ENCODE results near the gene IL1RL2.

The IL1RL2 gene

GRCh38 chr2:102159295-102159694 is 27.5 kb upstream of the IL1RL2 start:
- no peak for DNase-seq

DNA sequence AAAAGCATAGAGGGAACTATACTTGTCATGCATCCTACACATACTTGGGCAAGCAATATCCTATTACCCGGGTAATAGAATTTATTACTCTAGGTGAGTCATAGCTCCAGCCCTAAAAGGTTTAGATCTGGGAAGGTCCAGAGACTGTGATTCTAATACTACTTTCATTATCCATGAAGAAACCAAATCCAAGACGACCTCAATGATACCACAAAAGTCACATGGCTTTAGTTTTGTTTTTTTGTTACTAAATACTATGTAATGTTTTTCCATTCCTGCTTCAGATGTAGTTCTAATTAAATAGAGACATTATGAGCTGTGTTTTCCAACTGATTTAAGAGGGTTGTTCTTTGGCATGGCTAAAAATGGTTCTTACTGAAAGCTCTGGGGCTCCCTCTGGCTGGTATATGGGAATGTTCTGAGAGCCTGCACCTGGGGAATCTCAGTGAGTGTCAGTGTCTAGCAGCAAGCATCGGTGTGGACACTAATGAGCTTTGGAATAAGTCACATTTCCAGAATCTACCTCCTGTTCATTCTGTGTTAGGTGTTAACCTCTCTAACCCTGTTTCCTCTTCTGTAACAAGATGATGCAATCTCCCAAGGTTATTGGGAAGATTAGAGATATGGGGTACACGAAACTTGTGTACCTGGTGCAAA is 20.5 kb upstream of the IL1RL2 start:
- peak; percentile 56 for DNase-seq

- no peak for DNase-seq
Observed at GRCh38 chr2:102168026-102168771, 18.6 kb upstream of the IL1RL2 start.

DNA sequence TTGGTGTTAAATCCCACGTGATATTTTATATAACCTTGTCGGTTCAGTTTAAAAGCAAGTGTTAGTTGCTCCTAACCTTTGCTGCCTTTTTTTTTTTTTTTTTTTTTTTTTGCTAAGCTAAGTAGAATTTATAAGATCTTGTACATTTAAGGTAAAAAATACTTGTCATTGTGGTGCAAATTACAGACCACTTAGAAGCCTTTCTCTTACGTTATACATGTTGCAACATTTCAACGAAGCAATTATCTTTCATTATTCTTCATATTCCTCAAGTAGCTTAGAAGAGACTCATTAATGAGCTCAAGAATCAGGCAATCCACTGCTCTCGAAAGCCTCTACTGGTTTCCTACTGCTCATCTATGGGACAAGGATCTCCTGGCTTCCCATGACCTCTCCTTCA is 14.9 kb upstream of the IL1RL2 start:
- no peak for DNase-seq

- DNase-seq: no peak
Observed at GRCh38 chr2:102172745-102173144, 14.1 kb upstream of the IL1RL2 start.

- DNase-seq: no peak
Observed at GRCh38 chr2:102176172-102176571, 10.7 kb upstream of the IL1RL2 start.

- no peak for DNase-seq
Observed at GRCh38 chr2:102177814-102178478, 8.9 kb upstream of the IL1RL2 start.

GRCh38 chr2:102179061-102179460 is 7.8 kb upstream of the IL1RL2 start:
- DNase-seq: no peak

DNA sequence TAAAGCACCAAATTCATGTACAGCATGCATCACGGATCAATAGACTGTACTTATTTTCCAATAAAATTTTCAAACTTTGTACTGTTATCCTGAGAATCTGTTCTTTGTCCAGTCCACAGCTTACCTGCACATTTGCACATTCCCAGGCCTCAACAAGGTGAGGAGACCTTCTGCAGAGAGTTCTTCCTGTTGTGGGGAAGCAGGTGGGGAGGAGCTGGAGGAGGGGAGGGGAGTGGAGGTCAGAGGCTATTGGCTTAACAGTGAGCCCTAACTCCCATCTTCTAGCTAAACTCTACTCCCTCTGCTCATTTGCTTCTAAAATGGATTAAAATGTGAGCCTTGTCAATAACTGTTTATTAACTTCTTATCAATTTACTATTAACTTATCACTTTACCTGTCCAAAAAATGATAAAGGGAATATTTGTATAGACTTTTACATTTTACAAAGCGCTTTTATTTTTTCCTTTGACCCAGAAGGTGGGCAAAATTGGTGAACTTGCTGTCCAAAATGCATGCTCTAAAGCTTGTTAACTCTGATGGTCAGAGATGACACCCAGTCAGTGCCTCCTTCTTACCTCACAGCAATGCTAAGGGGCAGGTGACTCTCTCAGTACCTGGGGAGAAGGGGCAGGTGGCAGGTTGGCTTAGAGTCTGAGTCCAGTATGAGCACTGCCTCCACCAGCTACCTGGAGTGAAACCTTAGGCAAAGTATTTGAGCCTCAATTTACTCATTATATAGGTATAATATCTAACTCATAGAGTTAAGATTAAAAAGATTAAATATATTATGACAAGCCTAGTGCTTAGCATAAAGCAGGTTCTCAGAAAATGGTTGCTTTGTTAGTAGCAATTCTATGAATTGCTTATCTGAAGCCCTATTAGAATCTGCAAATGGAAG is 6.8 kb upstream of the IL1RL2 start:
- DNase-seq: no peak

- DNase-seq: no peak
Observed at GRCh38 chr2:102180687-102180999, 6.2 kb upstream of the IL1RL2 start.

DNA sequence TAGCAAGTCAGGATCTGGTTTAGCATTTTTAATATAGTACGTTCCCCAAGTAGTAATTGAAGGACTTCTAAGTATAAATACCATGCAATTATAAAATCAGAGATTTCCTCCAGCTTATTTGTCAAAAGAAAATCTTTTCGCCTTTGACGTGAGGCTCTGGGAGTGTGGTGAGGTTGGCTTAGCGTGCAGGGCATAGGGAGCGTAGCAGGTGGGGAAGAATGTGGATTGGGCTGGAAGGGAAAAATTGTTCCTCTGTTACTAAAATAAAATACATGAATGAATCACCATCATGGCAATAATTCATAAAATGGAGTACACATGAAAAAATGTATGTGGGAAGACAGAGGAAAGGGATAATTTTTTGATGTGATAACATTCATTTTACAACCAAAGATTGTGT is 5.4 kb upstream of the IL1RL2 start:
- DNase-seq: no peak

DNA sequence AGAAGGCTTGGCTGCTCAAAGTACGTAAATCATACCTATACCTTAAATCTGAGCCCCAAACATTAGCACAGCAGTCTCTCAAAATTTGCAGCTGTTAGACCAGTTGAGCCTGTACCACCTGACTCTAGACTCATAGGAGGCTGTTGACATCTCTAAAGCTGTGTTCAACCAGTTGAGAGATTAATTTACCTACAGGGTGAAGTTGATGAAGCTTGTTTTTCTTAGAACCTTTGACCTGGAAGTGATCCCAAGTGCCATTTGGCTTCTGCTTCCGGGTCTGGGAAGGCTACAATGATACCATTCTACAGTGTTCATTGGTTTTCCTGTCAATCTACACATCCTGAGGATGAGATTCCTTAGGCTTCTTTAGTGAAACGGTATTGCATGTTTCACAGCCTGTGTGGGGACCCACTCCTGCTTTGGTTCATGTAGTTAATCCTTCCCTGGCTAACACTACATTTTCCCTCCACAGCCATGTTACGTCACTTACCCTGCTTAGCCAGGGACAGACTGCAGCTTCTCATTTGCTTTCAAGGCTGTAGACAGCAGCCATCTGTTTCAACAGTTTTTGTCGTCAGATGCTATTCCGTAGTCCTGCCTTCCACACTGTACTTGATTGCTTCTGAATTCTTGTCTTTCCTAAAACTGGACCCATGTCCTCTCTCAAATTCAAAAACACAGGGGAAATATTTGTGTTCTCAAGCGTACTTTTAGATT is 4.7 kb upstream of the IL1RL2 start:
- no peak for DNase-seq

GRCh38 chr2:102184018-102184417 is 2.8 kb upstream of the IL1RL2 start:
- no peak for DNase-seq

DNA sequence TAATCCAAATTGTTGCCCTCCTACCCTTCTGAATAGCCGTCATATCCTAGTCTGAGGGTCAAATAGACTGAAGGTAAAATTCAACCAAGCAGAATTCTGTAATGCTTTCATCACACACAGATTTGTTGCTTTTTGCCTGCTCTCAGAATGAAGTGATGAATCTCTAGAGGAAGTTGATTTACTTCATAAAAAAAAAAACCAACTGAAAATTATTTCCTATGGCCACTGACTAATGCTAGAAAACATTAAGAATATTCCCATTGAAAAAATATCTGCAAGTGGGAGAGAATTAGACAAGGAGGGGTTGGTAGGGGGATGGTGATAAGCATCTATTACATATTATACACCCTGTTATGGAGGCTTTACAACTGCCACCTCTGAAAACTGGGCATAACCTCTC is 2.3 kb upstream of the IL1RL2 start:
- DNase-seq: no peak

- DNase-seq: no peak
Observed at GRCh38 chr2:102185347-102185746, 1.5 kb upstream of the IL1RL2 start.

DNA sequence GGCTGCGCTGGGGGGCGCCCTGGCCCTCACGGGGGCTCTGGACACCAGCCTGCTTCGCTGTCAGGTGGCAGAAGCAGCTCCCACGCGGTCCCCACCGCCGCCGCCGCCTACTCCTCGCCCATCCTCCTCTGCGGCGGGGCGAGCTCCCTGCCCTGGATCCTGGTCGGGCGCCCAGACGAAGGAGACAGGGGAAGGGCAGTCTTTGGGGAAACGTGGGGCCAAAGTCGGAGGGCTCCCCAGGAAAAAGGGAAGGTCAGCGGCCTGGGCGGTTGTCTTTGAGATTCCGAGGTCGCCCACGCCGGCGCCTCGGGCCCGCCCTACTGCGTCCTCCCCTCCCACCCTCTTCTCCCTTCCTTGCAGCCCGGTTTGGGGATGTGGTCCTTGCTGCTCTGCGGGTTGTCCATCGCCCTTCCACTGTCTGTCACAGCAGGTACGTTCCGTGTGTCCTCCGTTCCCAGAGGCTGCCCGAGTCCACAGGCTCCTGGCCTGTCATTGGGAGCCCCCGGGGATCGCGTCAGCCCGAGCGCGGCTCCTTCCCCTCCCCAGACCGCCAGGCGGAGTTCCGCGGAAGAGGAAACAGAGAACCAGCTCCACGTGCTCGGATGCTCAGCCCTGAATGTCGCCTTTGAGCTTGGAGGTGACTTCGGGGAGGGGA is 800 bp downstream of the IL1RL2 start:
- no peak for DNase-seq

- no peak for DNase-seq
Observed at GRCh38 chr2:102190430-102191107, 3.7 kb downstream of the IL1RL2 start.

DNA sequence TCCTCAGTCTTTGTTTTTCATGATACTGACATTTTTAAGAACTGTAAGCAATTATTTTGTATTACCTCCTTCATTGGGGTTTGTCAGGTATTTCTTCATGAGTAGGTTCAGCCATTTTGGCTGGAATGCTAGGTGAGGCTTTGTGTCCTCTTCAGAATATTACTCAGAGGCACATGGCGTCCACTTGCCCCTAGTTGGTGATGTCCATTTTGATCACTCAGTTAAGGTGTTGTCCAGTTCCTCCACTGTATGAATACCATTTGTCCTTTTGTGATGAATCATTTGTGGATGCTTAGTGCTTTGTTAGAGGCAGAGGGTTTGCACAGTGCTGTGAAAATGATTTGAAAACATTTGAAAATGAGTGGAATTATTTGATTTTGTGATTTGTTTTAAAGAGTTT is 4.7 kb downstream of the IL1RL2 start:
- DNase-seq: no peak

DNA sequence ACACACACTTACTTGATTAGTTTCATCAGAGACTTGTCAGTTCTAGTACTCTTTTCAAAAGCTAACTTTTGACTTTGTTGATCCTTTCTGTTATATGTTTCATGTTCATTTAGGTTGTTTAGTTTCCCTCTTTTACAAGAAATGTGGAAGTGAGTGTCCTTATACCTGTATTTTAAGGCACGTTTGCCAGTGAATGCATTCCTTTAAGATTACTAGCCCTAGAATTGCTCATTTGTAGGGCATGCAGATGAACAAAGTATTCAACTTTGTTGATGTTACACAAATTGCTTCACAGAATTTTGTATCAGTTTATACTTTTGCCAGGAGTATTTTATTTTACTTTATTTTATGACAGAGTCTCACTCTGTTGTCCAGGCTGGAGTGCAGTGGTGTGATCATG is 6.3 kb downstream of the IL1RL2 start:
- DNase-seq: no peak

DNA sequence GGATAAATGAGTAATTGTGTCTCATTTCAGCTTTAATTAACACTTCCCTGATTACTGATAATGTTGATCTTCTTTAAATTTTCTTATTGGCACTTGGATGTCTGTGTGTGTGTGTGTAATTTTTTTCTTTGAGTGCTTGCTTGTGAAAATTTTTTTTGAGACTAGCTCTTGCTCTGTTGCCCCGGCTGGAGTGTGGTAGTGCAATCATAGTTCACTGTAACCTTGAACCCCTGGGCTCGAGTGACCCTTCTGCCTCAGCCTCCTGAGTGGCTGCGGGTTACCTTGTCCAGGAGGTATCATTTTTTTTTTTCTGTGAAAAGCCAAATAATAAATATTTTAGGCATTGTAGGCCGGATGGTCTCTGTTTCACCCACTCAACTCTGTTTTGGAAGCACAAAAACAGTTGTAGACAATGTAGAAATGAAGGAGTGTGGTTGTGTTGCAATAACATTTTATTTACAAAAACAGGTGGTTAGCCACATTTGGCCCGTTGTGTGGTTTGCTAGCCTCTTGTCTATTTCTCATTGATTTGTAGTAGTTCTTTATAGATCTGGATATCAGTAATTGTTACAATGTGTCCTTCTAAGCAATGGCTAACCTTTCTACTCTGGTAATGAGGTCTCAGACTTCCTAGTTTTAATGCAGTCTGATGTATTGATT is 7.9 kb downstream of the IL1RL2 start:
- no peak for DNase-seq
